Measurements from ENCODE around the gene PPM1B. TPM values are rescaled to one million over a fixed set of nuclear protein-coding genes. Genes with fewer than 3 reads are reported as not detected.

The PPM1B gene
- total and polyA plus RNA-seq, 9 of the 15 experiments (the other 6 are each of a cell fraction or from before 2014, with no cell fraction given): 8.9 to 44.0 (median 28.6) TPM

GRCh38 chr2:44137872-44138551, 30.7 kb upstream of the PPM1B start (continued):
- TF ChIP-seq ZNF407 (IDR thresholded peaks at IDR 0.05; ENCODE audit: low read depth): no peak

- no peak for ATAC-seq
- H3K9me3 ChIP-seq (replicated peaks; ENCODE audit: control insufficient read depth, insufficient read depth, low read depth, low read length): no peaks in the 10 kb centered on the region
- in situ Hi-C loops (cut with MboI): no loop called here
Measured at GRCh38 chr2:44139741-44140140, 28.9 kb upstream of the PPM1B start.

More at GRCh38 chr2:44139741-44140140, 28.9 kb upstream of the PPM1B start:
- Histone ChIP-seq H4K20me1 (replicated peaks; ENCODE audit: control insufficient read depth, insufficient read depth, low read length) (no peaks in the 10 kb centered on the region), H2AFZ (ENCODE audit: low read depth, low read length) (no peak overlapping the region), H3K79me2 (ENCODE audit: control insufficient read depth, insufficient read depth, low read length) (no peaks in the 10 kb centered on the region), H3K36me3 (ENCODE audit: control insufficient read depth, insufficient read depth, low read length) (no peaks in the 10 kb centered on the region), H3K4me3 (no peak overlapping the region), H3K4me2 (ENCODE audit: insufficient read depth, low read length) (no peak overlapping the region), H3K27ac (ENCODE audit: extremely low read depth, low read depth, low read length) (no peak overlapping the region), H3K9ac (ENCODE audit: insufficient read depth in 1 of 2, low read depth in 2 of 2, low read length in 2 of 2) (no peak overlapping the region), H3K4me1 (replicated peaks in 1 of 2; ENCODE audit: control insufficient read depth in 2 of 2, insufficient read depth in 2 of 2, low read length in 2 of 2) (no peaks in the 10 kb centered on the region), H3K9me1 (ENCODE audit: control insufficient read depth, insufficient read depth, low read length) (no peaks in the 10 kb centered on the region), H3K27me3 (ENCODE audit: control insufficient read depth in 2 of 2, insufficient read depth in 2 of 2, low read length in 2 of 2) (peaks cover 0 to 2% of the 10 kb centered on the region in 2 experiments; a peak in 1 of 5 replicates)
- FAIRE-seq (no peak), DNase-seq (ENCODE audit: extremely low read depth in 1 of 4, low spot score in 3 of 4) (no peak)
- ChIA-PET POLR2A (no interaction called here), CTCF (ENCODE audit: low intra/inter-chr PET ratio) (no interaction called here)
- no TSS peak for BruUV-seq (replicated peaks)
- intact Hi-C loops (cut with micrococcal nuclease): no loop called here
- TF ChIP-seq ZNF143 (CRISPR knock-in tag; IDR thresholded peaks at IDR 0.05) (no peak), IRF2 (CRISPR knock-in tag; IDR thresholded peaks at IDR 0.05) (no peak), ZNF316 (IDR thresholded peaks at IDR 0.05) (no peak)
- 8% methylated on average over 1 of the region's 1 CpG for WGBS (ENCODE audit: insufficient coverage, low coverage, missing lambda C conversion rate)

All from K562 (cell line).